BE2C (cell line): Measurements from ENCODE around the gene SGSH.

Experiments used
- DNase-seq: peaks from one replicate; pipeline ENCODE4 v3.0.0-alpha.2; 2020
- H3K27me3 ChIP-seq: fragments of 250-450 bp; sonication (Bioruptor Pico); 2 replicates; pipeline ENCODE4 v1.5.1; 2020; ENCODE audit warnings: mild to moderate bottlenecking
- H3K36me3 ChIP-seq: fragments of 250-450 bp; sonication (Bioruptor Pico); 2 replicates; pipeline ENCODE4 v1.5.1; 2020; ENCODE audit warnings: mild to moderate bottlenecking
- H3K4me1 ChIP-seq: fragments of 250-450 bp; sonication (Bioruptor Pico); 2 replicates; pipeline ENCODE4 v1.5.1; 2020
- H3K4me3 ChIP-seq: 2 replicates; pipeline ENCODE4 v1.5.1; 2011; ENCODE audit warnings: low read depth, low read length
- H3K9me3 ChIP-seq: fragments of 250-450 bp; sonication (Bioruptor Pico); 2 replicates; pipeline ENCODE4 v1.5.1; 2020
- CTCF ChIP-seq: IDR thresholded peaks from 2 replicates; pipeline ENCODE4 v1.5.1; 2012; ENCODE audit warnings: mild to moderate bottlenecking, low read depth, low read length

SGSH gene

GRCh38 chr17:80177986-80178595 is 42.0 kb downstream of the SGSH start:
- H3K27me3 ChIP-seq, result no peaks in the 10 kb centered on the region
- no peak for TF ChIP-seq CTCF
- H3K4me3 ChIP-seq, result no peak overlapping the region
- no peaks in the 10 kb centered on the region for H3K9me3 ChIP-seq
- no peak for DNase-seq
- no peaks in the 10 kb centered on the region for H3K36me3 ChIP-seq
- no peaks in the 10 kb centered on the region for H3K4me1 ChIP-seq

GRCh38 chr17:80176757-80177156 is 43.4 kb downstream of the SGSH start:
- Histone ChIP-seq H3K4me3 (no peak overlapping the region), H3K4me1 (no peaks in the 10 kb centered on the region), H3K27me3 (no peaks in the 10 kb centered on the region), H3K36me3 (no peaks in the 10 kb centered on the region), H3K9me3 (no peaks in the 10 kb centered on the region)
- no peak for DNase-seq
- no peak for TF ChIP-seq CTCF

- no peak for DNase-seq
- Histone ChIP-seq H3K9me3 (no peaks in the 10 kb centered on the region; the same call in 1 of the 2 replicates), H3K27me3 (no peaks in the 10 kb centered on the region), H3K4me1 (no peaks in the 10 kb centered on the region), H3K4me3 (no peak overlapping the region), H3K36me3 (no peaks in the 10 kb centered on the region)
- no peak for TF ChIP-seq CTCF
These were observed 46.2 kb downstream of the SGSH start for GRCh38 chr17:80173916-80174315.

GRCh38 chr17:80173126-80173525 is 47.0 kb downstream of the SGSH start:
- Histone ChIP-seq H3K27me3 (no peaks in the 10 kb centered on the region), H3K4me1 (no peaks in the 10 kb centered on the region), H3K4me3 (no peak overlapping the region), H3K9me3 (no peaks in the 10 kb centered on the region; the same call in 1 of the 2 replicates), H3K36me3 (no peaks in the 10 kb centered on the region)
- no peak for TF ChIP-seq CTCF
- DNase-seq, result no peak

- Histone ChIP-seq H3K36me3 (no peaks in the 10 kb centered on the region), H3K4me3 (no peak overlapping the region), H3K9me3 (no peaks in the 10 kb centered on the region; the same call in 1 of the 2 replicates), H3K4me1 (no peaks in the 10 kb centered on the region), H3K27me3 (no peaks in the 10 kb centered on the region)
- no peak for DNase-seq
- no peak for TF ChIP-seq CTCF
These were observed 48.5 kb downstream of the SGSH start for GRCh38 chr17:80171681-80172080.

- Histone ChIP-seq H3K27me3 (no peaks in the 10 kb centered on the region), H3K9me3 (no peaks in the 10 kb centered on the region; the same call in 1 of the 2 replicates), H3K36me3 (no peaks in the 10 kb centered on the region), H3K4me1 (no peaks in the 10 kb centered on the region), H3K4me3 (no peak within 1 kb of the TSS)
- no peak for TF ChIP-seq CTCF
- DNase-seq, result no peak
These were observed 50.2 kb downstream of the SGSH start, which contains the start of gene CARD14 for GRCh38 chr17:80169784-80170500. CARD14 (plus strand) TSS chr17:80170030; CDS start chr17:80181439, 11,409 bp downstream.
